Suprapubic skin (tissue), 3 donors: ENCODE data around the gene MEF2C.

Experiments used
- CTCF ChIP-seq, 2 donors: fragments of 200-600 bp in 1 of 2; fragments of 450-650 bp in 1 of 2; sonication (generic) in 1 of 2; IDR thresholded peaks; one replicate each; pipeline ENCODE4 v1.5.1; 2016 to 2019; ENCODE audit warnings: antibody characterized with exemption in 2 of 2, mild to moderate bottlenecking in 1 of 2, moderate library complexity in 1 of 2
- POLR2A ChIP-seq, 2 donors: fragments of 450-650 bp; IDR thresholded peaks; one replicate each; pipeline ENCODE4 v1.6.1; 2017; ENCODE audit warnings: antibody characterized with exemption in 2 of 2, mild to moderate bottlenecking in 2 of 2, moderate library complexity in 2 of 2

GRCh38 chr5:88882276-88883038 is 527 bp downstream of the MEF2C start:
- TF ChIP-seq POLR2A (IDR thresholded peaks at IDR 0.05), result no peak
- TF ChIP-seq CTCF (IDR thresholded peaks at IDR 0.05), result no peak
